Measurements from ENCODE around the gene ASPM. TPM values are rescaled to one million over a fixed set of nuclear protein-coding genes. Genes with fewer than 3 reads are reported as not detected.

The ASPM gene
- total RNA-seq, 4 donors from 2014 or later = under 0.01 to 3.2 (median 1.7) TPM

DNA sequence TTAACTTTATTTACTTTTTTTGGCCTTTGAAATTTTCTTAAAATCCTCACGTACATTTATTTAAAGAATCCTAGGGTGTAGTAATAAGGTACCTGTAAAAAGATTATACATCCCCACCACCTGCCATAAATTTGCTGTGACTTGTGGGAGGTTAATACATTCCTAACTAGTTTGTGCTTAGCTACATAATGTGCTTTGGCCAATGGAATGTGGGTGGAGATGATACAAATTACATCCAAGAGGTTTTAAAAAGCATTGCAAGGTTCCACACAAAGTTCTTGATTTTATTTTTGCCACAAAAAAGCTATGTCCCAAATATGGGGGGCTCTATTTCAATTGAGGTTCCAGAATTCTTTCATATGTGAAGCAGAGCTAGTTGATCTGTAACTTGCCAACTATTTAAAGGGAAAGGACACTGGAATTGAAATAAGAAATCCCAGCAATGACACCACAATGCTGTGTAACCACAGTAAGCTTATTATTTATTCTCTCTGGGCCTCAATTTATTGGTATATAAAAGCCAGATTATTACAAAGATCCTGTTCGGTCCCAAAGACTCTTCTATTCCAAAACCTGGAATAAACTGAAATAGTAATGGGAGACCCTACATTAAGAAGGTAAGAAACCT lies 15.7 kb downstream of the ASPM start:
- TF ChIP-seq, protein P1, sequence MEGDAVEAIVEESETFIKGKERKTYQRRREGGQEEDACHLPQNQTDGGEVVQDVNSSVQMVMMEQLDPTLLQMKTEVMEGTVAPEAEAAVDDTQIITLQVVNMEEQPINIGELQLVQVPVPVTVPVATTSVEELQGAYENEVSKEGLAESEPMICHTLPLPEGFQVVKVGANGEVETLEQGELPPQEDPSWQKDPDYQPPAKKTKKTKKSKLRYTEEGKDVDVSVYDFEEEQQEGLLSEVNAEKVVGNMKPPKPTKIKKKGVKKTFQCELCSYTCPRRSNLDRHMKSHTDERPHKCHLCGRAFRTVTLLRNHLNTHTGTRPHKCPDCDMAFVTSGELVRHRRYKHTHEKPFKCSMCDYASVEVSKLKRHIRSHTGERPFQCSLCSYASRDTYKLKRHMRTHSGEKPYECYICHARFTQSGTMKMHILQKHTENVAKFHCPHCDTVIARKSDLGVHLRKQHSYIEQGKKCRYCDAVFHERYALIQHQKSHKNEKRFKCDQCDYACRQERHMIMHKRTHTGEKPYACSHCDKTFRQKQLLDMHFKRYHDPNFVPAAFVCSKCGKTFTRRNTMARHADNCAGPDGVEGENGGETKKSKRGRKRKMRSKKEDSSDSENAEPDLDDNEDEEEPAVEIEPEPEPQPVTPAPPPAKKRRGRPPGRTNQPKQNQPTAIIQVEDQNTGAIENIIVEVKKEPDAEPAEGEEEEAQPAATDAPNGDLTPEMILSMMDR (IDR thresholded peaks at IDR 0.05) = no peak
- DNase-seq (ENCODE audit: low spot score) (no peak), ATAC-seq (ENCODE audit: low FRiP score) (no peak)

DNA sequence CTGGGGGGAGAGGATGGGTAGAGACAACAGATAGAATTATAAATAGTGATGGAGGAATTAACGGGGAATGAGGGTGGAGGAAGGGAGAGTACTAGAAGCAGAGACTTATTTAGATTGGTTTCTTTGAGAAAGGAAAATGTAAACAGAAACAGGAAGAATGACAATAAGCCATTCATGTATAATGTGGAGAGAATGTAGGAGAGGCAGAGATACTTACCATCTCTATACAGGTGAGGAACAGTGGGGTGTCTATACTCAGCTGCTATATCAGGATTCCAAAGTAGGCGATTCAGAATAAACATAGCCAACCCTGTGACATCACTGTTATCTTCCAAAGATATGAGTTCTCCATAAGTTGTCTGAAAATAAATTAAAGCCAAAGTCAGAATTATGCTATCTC lies 16.8 kb downstream of the ASPM start:
- TF ChIP-seq, protein P1 (IDR thresholded peaks at IDR 0.05) = no peak
- DNase-seq (ENCODE audit: low spot score) = no peak
- no peak for ATAC-seq (ENCODE audit: low FRiP score)

DNA sequence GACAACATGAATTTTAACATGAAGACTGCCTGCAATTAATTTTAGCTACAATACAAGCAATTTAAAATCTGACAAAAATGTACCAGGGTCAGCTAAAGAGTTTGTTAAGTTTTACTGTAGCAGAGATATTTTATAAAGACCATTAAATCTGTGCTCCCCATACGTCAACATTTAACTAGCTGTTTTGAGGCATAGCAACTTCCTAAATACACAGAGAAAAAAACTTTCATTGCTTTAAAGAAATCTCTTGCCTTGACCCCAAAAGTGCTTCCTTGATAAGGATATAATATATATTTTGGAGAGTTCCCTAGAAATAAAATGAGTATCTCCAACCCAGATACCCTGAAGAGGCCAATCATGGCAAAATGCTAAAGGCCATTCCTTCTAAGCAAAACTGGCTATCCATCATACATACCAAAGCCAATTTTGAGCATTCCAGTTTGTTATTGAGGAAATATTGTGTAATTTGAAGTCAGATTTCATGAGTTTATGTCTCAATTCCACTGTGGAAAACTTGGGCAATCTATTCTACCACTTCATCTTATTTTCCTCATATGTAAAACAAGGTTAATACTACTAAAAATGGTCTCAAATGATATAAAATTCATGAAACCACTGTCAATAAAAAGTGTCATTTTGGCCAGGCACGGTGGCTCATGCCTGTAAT lies 19.1 kb downstream of the ASPM start:
- TF ChIP-seq, protein P1 (IDR thresholded peaks at IDR 0.05) = no peak
- DNase-seq (ENCODE audit: low spot score) = no peak
- ATAC-seq (ENCODE audit: low FRiP score) = no peak

DNA sequence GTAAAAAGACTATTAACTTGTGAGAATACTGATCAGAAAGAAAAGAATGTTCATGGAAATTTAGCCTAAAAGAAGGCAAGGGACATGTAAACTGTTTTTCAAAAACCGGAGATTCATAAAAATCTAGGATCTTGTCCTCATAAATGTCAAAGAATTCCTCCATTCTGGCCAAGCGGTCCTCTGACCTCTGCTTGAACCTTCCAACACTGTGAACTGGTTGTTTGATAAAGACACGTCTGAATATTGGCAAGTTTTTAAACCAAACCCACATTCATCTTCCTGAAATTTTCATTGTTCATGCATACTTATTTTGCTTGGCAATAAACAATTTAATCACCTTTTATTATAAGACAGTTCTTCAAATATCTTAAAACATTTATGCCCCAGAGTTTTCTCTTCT lies 19.8 kb downstream of the ASPM start:
- ATAC-seq (ENCODE audit: low FRiP score) (no peak), DNase-seq (ENCODE audit: low spot score) (no peak)
- TF ChIP-seq, protein P1 (IDR thresholded peaks at IDR 0.05) = no peak

DNA sequence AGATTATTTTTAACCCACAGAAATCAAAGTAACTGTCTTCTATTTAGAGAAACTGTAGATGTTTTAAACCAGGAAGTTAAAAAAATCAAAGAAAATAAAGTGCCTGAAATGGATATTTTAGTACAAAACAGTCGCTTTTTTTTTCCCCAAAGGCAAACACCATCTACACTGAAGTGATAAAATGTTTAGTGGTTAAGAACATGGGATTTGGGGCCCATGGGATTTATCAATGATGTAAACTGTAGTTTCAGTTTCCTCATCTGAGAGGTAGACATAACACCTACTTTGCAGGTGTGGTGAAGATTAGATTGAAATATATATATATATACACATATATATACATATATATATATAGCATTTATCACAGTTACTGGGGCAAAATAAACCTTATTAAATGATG lies 22.1 kb downstream of the ASPM start:
- no peak for ATAC-seq (ENCODE audit: low FRiP score)
- DNase-seq (ENCODE audit: low spot score) = no peak
- TF ChIP-seq, protein P1 (IDR thresholded peaks at IDR 0.05) = no peak

DNA sequence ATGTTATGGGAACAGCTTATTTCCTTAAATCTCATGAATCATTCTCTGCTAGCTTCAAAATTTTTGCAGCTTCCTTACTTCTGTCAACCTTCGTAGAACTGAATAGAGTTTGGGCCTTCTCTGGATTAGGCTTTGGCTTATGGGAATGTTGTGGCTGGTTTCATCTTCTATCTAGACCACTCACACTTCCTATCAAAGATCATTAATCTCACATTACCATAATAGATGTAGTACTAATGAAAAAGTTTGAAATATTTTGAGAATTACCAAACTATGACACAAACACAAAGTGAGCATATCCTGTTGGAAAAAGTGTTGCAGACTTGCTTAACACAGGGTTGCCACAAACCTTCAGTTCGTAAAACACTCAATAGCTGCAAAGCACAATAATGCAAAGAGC lies 30.3 kb downstream of the ASPM start:
- TF ChIP-seq, protein P1 (IDR thresholded peaks at IDR 0.05) = no peak
- DNase-seq (ENCODE audit: low spot score) (no peak), ATAC-seq (ENCODE audit: low FRiP score) (no peak)

DNA sequence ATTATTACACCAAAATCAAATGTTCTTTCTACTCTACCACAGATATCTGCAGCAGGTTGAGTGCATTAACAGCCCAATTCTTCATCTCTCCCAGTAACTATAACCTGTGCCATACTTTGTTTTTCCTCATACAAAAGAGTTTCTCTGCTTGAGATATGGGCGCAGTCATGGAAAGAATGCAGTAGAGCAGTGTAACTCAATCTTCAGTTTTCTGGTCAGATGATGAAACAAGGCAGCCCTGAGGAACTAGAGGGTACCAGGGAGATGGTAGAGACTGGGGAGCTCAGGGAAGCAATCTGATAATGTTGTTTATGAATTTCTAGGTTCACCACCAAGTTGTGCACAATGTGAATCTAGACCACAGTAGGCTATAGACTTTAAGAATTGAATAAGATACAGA lies 39.6 kb downstream of the ASPM start:
- TF ChIP-seq, protein P1 (IDR thresholded peaks at IDR 0.05) = no peak
- ATAC-seq (ENCODE audit: low FRiP score) = no peak

More for the DNA sequence above, 39.6 kb downstream of the ASPM start:
- DNase-seq (ENCODE audit: low spot score) = no peak

All from omental fat pad (tissue), 4 donors.